BE2C (cell line): ENCODE data around the gene RPTN. TPM values are rescaled to one million over a fixed set of nuclear protein-coding genes. Genes with fewer than 3 reads are reported as not detected.

Experiments used
- DNase-seq: peaks from one replicate; pipeline ENCODE4 v3.0.0-alpha.2; 2020
- H3K27me3 ChIP-seq: fragments of 250-450 bp; sonication (Bioruptor Pico); 2 replicates; pipeline ENCODE4 v1.5.1; 2020; ENCODE audit warnings: mild to moderate bottlenecking
- H3K36me3 ChIP-seq: fragments of 250-450 bp; sonication (Bioruptor Pico); 2 replicates; pipeline ENCODE4 v1.5.1; 2020; ENCODE audit warnings: mild to moderate bottlenecking
- H3K4me1 ChIP-seq: fragments of 250-450 bp; sonication (Bioruptor Pico); 2 replicates; pipeline ENCODE4 v1.5.1; 2020
- H3K4me3 ChIP-seq: 2 replicates; pipeline ENCODE4 v1.5.1; 2011; ENCODE audit warnings: low read depth, low read length
- H3K9me3 ChIP-seq: fragments of 250-450 bp; sonication (Bioruptor Pico); 2 replicates; pipeline ENCODE4 v1.5.1; 2020
- polyA plus RNA-seq: library from polyadenylated mRNA; unstranded; fragments of >200 nt; gene quantifications from one replicate; pipeline ENCODE4 v1.2.1, GENCODE V29; 2012; ENCODE audit warnings: low read depth, missing spikeins; ENCODE audit not compliant: insufficient read length, insufficient read depth
- TF ChIP-seq, protein P1 (sequence below): IDR thresholded peaks from 2 replicates; pipeline ENCODE4 v1.5.1; 2012; ENCODE audit warnings: mild to moderate bottlenecking, low read depth, low read length

The RPTN gene, protein sequence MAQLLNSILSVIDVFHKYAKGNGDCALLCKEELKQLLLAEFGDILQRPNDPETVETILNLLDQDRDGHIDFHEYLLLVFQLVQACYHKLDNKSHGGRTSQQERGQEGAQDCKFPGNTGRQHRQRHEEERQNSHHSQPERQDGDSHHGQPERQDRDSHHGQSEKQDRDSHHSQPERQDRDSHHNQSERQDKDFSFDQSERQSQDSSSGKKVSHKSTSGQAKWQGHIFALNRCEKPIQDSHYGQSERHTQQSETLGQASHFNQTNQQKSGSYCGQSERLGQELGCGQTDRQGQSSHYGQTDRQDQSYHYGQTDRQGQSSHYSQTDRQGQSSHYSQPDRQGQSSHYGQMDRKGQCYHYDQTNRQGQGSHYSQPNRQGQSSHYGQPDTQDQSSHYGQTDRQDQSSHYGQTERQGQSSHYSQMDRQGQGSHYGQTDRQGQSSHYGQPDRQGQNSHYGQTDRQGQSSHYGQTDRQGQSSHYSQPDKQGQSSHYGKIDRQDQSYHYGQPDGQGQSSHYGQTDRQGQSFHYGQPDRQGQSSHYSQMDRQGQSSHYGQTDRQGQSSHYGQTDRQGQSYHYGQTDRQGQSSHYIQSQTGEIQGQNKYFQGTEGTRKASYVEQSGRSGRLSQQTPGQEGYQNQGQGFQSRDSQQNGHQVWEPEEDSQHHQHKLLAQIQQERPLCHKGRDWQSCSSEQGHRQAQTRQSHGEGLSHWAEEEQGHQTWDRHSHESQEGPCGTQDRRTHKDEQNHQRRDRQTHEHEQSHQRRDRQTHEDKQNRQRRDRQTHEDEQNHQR
- not detected for polyA plus RNA-seq

DNA sequence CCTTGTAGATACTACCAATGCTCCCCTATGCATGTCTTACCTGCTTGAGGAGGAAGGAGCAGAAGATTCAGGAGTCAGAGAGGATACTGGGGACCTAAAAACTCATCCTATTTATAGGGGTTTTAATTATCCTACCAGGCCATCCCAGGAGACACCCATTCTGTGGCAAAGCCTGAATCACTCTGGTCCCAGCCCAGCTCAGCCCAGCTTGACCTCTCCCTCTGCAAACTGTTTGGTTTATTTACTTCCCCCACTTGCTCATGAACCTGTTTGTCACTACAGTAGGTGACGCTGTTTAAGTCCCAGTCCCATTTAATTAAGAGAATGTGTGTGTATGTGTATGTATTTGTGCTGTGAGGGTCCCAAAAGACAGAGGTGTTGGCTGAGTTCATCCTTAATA is at the start of gene RPTN:
Gene RPTN, minus strand, starts transcription at position 85 of the 400 bp plus-strand sequence. CDS start 1,339 bp downstream, outside the sequence.
- Histone ChIP-seq H3K4me1 (no peaks in the 10 kb centered on the region), H3K4me3 (no peak within 1 kb of the TSS), H3K27me3 (no peaks in the 10 kb centered on the region), H3K9me3 (no peaks in the 10 kb centered on the region), H3K36me3 (no peaks in the 10 kb centered on the region)
- DNase-seq: no peak
- TF ChIP-seq, protein P1, sequence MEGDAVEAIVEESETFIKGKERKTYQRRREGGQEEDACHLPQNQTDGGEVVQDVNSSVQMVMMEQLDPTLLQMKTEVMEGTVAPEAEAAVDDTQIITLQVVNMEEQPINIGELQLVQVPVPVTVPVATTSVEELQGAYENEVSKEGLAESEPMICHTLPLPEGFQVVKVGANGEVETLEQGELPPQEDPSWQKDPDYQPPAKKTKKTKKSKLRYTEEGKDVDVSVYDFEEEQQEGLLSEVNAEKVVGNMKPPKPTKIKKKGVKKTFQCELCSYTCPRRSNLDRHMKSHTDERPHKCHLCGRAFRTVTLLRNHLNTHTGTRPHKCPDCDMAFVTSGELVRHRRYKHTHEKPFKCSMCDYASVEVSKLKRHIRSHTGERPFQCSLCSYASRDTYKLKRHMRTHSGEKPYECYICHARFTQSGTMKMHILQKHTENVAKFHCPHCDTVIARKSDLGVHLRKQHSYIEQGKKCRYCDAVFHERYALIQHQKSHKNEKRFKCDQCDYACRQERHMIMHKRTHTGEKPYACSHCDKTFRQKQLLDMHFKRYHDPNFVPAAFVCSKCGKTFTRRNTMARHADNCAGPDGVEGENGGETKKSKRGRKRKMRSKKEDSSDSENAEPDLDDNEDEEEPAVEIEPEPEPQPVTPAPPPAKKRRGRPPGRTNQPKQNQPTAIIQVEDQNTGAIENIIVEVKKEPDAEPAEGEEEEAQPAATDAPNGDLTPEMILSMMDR: no peak

DNA sequence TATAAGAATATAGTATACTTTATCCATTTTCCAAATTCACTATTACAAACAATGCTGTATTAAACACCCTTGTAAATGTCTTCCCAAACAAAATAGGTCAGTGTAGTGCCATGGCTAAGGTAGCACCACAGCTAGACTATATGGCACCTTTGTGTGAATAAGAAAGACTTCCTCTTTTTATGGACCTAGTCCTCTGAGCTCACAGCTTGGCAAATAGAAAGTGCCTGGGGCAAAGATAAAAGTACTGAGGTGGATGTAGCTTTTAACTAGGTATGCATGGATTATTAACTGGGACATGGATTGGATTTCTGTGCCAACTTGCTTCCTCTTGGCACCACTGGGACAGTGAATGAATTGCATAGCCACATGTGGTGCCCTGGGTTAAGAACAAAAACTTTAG is 40.0 kb upstream of the RPTN start:
- Histone ChIP-seq H3K36me3 (no peaks in the 10 kb centered on the region), H3K4me3 (no peak overlapping the region), H3K27me3 (no peaks in the 10 kb centered on the region), H3K9me3 (no peaks in the 10 kb centered on the region), H3K4me1 (no peaks in the 10 kb centered on the region)
- DNase-seq: no peak
- TF ChIP-seq, protein P1: no peak

DNA sequence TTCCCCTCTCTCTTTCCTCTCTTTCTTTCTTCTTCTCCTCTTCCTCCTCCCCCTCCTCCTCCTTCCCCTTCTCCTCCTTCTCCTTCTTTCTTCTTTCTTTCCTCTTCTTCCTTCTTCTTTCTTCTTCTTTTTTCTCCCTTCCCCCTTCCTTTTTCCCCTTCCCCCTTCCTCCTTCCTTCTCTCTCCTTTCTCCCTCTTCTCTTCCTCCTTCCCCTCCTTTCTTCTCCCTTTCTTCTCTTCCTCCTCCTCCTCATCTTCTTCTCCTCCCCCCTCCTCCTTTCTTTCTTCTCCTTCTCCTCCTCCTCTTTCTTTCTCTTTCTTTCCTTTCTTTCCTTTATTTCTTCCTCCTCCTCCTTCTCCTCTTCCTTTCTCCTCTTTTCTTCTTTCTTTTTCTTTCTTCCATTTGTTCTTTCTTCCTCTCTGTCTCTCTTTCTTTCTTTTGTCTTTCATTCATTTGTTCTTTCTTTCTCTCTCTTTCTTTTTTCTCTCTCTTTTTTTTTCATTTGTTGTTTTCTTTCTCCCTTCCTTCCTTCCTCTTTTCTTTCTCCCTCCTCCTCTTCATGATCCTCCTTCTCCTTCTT is 38.4 kb upstream of the RPTN start:
- no peaks in the 10 kb centered on the region for H3K36me3 ChIP-seq
- H3K27me3 ChIP-seq: no peaks in the 10 kb centered on the region
- no peak overlapping the region for H3K4me3 ChIP-seq
- TF ChIP-seq, protein P1: no peak
- DNase-seq: no peak
- no peaks in the 10 kb centered on the region for H3K9me3 ChIP-seq
- H3K4me1 ChIP-seq: no peaks in the 10 kb centered on the region

DNA sequence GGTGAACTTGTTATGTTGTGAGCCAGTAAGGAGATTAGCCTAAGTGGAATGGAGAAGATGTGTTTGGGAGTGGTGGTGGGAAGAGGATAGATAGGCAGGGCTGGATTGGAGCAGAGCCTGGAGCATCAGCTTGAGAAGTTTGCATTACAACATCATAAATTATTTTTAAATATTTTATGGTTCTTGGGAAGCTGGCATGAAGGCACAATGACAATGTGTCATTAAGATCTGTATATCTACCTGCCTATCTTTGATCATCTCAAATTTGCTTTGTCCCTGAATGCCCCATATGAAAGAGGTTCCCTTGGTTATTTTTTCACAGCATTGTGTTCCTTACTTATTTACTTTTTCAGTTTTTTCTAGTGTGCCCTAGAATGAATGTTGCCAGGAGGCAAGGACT is 32.7 kb upstream of the RPTN start:
- H3K36me3 ChIP-seq: no peaks in the 10 kb centered on the region
- H3K9me3 ChIP-seq: no peaks in the 10 kb centered on the region
- H3K27me3 ChIP-seq: no peaks in the 10 kb centered on the region; the same call in 1 of the 2 replicates
- DNase-seq: no peak
- H3K4me3 ChIP-seq: no peak overlapping the region
- H3K4me1 ChIP-seq: no peaks in the 10 kb centered on the region
- TF ChIP-seq, protein P1: no peak

DNA sequence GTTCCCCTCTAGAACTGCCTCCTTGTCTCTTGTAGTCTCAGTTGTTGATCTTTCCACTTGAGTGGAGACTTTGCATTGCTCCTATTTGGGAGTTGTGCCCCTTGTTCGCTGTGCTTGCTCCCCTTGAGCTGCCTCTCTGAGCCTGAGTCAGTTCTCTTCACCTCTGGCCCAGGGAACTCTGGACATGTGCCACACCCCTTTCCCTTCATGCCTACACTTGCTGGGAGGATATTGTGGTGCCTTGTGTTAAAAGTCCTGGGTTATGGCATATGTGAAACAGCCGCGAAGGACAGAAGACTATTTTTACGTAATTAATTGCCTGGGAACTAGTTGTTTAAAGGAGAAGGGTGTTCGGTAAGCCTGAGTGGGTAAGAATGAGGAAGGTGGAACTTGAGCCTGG is 32.2 kb upstream of the RPTN start:
- TF ChIP-seq, protein P1: no peak
- no peak for DNase-seq
- Histone ChIP-seq H3K9me3 (no peaks in the 10 kb centered on the region), H3K4me1 (no peaks in the 10 kb centered on the region), H3K4me3 (no peak overlapping the region), H3K27me3 (no peaks in the 10 kb centered on the region; the same call in 1 of the 2 replicates), H3K36me3 (no peaks in the 10 kb centered on the region)
